Common myeloid progenitor, CD34-positive (primary cell): ENCODE results near the gene SCNN1A. TPM values are rescaled to one million over a fixed set of nuclear protein-coding genes. Genes with fewer than 3 reads are reported as not detected.
A peak's percentile ranks its signal among the peaks of the same experiment; 100 is the strongest.

Source experiments
- CTCF ChIA-PET: fragments of 350-600 bp; sonication (Branson Sonifier 250); formaldehyde crosslinking; loops from one replicate; lab custom pipeline; 2021; ENCODE audit warnings: antibody characterized with exemption; lab: Charles Lee
- POLR2A ChIA-PET: fragments of 350-600 bp; sonication (Branson Sonifier 250); formaldehyde crosslinking; loops from one replicate; lab custom pipeline; 2021; ENCODE audit warnings: antibody characterized with exemption; lab: Charles Lee
- DNase-seq, 3 donors: peaks; one replicate each; pipeline versions ENCODE4 v3.0.0 to v3.0.0-alpha.2; 2013
- H3K27ac ChIP-seq, 2 experiments: 1 replicate in 1 of 2; 2 replicates in 1 of 2; pipeline ENCODE4 v1.7.0; 2013; ENCODE audit warnings: inconsistent platforms in 2 of 2, low read length in 2 of 2, mild to moderate bottlenecking in 2 of 2, low read depth in 1 of 2, moderate library complexity in 1 of 2; ENCODE audit not compliant: severe bottlenecking in 2 of 2, insufficient read depth in 1 of 2, poor library complexity in 1 of 2
- H3K27me3 ChIP-seq, 5 experiments: replicated peaks in 2 of 5; 1 replicate in 3 of 5; 2 replicates in 2 of 5; pipeline versions ENCODE4 v1.6.1 to v1.7.0; 2013; ENCODE audit warnings: low read length in 4 of 5, mild to moderate bottlenecking in 2 of 5, moderate library complexity in 2 of 5, inconsistent platforms in 1 of 5; ENCODE audit not compliant: insufficient read depth in 5 of 5, control insufficient read depth in 4 of 5
- H3K36me3 ChIP-seq, 4 experiments: 1 replicate in 2 of 4; 2 replicates in 2 of 4; pipeline versions ENCODE4 v1.6.1 to v1.7.0; 2013; ENCODE audit warnings: low read length in 3 of 4, control low read depth in 1 of 4, mild to moderate bottlenecking in 1 of 4; ENCODE audit not compliant: control insufficient read depth in 4 of 4, insufficient read depth in 4 of 4
- H3K4me1 ChIP-seq, 4 experiments: 1 replicate in 3 of 4; 2 replicates in 1 of 4; pipeline versions ENCODE4 v1.6.1 to v1.7.1; 2013; ENCODE audit warnings: low read length in 3 of 4, mild to moderate bottlenecking in 3 of 4, control low read depth in 1 of 4, inconsistent platforms in 1 of 4, moderate library complexity in 1 of 4; ENCODE audit not compliant: control insufficient read depth in 4 of 4, insufficient read depth in 4 of 4; ENCODE audit errors: control extremely low read depth in 1 of 4
- H3K4me3 ChIP-seq, 7 experiments: 1 replicate in 4 of 7; 2 replicates in 3 of 7; pipeline versions ENCODE4 v1.5.1 to v1.7.0; 2013; ENCODE audit warnings: mild to moderate bottlenecking in 7 of 7, low read length in 6 of 7, moderate library complexity in 6 of 7, inconsistent platforms in 2 of 7, low read depth in 2 of 7, control low read depth in 1 of 7; ENCODE audit not compliant: insufficient read depth in 4 of 7, control insufficient read depth in 1 of 7; ENCODE audit errors: extremely low read depth in 1 of 7
- H3K9me3 ChIP-seq, 5 experiments: 1 replicate in 4 of 5; 2 replicates in 1 of 5; pipeline versions ENCODE4 v1.6.1 to v1.7.1; 2013; ENCODE audit warnings: low read length in 4 of 5, mild to moderate bottlenecking in 2 of 5, inconsistent platforms in 1 of 5, low read depth in 1 of 5, moderate library complexity in 1 of 5; ENCODE audit not compliant: control insufficient read depth in 4 of 5, insufficient read depth in 2 of 5; ENCODE audit errors: control extremely low read depth in 1 of 5
- WGBS: methylation state at CpG from one replicate; pipeline ENCODE4 v1.1.5; 2013; ENCODE audit not compliant: insufficient coverage; 5-methylcytosine and 5-hydroxymethylcytosine counted together
- polyA plus RNA-seq: library from polyadenylated mRNA; unstranded; fragments of 120-200 nt; gene quantifications from one replicate; pipeline ENCODE4 v1.2.1, GENCODE V29; 2013

Gene SCNN1A
- polyA plus RNA-seq = 1.0 TPM

DNA sequence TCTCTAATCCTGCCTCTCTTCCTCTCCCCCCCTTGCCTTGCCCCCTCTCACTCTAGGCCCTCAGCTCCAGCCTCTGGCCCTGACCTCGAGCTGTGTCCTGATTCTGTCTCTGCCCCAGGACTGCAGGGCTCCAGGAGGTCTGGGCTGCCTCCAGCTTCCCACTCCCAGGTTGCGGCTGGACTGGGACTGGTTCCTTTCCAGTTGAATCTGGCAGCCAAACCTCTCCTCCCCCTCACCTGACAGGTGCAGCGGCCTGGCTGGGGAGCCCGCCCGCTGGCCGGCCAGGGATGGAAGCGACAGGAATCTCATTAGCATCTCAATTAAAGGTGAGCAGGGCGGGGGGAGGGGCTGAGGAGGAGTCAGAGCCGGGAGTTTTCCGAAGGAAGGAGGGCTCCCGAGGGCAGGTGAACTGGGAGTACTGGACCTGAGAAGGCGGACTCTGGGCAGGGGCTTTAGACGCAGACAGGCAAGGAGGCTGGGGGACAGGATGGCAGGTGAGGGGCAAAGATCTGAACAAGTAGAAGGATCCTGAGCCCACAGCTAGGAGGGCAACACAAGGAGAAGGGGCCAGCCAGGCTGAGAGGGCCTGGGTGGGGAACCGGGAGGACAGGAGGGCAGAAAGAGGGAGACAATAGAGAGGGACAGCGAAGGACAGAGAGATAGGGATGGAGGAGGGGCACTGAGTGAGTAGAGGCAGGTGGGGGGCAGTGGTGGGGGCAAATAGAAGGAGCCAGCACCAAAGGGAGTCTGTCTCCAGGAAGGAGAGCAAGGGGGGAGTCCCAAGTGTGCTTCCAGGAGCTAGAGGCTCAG is at the start of gene SCNN1A:
TSS of gene SCNN1A (minus strand) at position 295 of the 810 bp plus-strand sequence. CDS start 780 bp downstream, outside the sequence.
- H3K4me3 ChIP-seq = peak within 1 kb of the TSS in 1 of 7 experiments; percentile 31
- ChIA-PET POLR2A (interaction anchor here (0.9 kb wide), 1 partner anchor 12 kb away, joined by 4 read pairs; no protein-coding TSS in a partner anchor), CTCF (interaction anchor here (0.6 to 6.9 kb wide), 7 partner anchors 12 to 91 kb away, joined by 3 to 73 read pairs (median 6); partner anchors contain the start of gene TNFRSF1A)
- H3K4me1 ChIP-seq = peaks cover 4 to 85% (median 59%) of the 10 kb centered on the region in 4 experiments
- no peak for DNase-seq
- no peaks in the 10 kb centered on the region for H3K36me3 ChIP-seq
- no peaks in the 10 kb centered on the region for H3K27me3 ChIP-seq
- WGBS = over 99% methylated on average over 10 of the region's 15 CpGs
- no peak within 1 kb of the TSS for H3K27ac ChIP-seq
- H3K9me3 ChIP-seq = no peaks in the 10 kb centered on the region

DNA sequence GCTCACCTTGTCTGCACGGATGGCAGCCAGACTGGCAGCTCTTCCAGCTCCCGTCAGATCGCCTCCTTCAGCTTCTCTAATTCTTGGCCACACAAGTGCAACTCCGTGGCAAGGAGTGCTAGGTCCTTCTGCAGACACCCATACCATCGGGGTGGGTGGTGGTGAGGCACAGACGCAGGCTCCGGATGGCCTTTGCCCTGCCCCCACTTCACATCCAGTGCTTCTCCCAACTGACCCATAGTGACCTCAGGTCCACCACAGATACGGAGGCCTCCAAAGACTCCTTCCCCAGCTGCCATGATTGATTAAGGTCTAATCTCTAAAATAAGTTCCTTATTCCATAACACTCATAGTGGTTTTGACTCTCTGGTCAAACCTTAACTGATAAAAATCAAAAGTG is 49.5 kb upstream of the SCNN1A start:
- WGBS = 67% methylated on average over 4 of the region's 8 CpGs
- POLR2A ChIA-PET = interaction anchor here (1.8 to 2.1 kb wide), 2 partner anchors 41 to 46 kb away, joined by 5 read pairs; partner anchors contain the start of gene VAMP1
- Histone ChIP-seq H3K36me3 (no peaks in the 10 kb centered on the region), H3K27me3 (no peaks in the 10 kb centered on the region), H3K4me3 (no peak overlapping the region), H3K9me3 (no peaks in the 10 kb centered on the region), H3K4me1 (peaks cover 0 to 39% (median 35%) of the 10 kb centered on the region in 4 experiments), H3K27ac (no peak overlapping the region)
- CTCF ChIA-PET = interaction anchor here (1.3 to 9.2 kb wide), 14 partner anchors 10 to 113 kb away, joined by 3 to 197 read pairs (median 13); partner anchors contain the start of genes CD27, GAPDH, TAPBPL and VAMP1
- peak in 1 of 3 donors; percentile 47 for DNase-seq

DNA sequence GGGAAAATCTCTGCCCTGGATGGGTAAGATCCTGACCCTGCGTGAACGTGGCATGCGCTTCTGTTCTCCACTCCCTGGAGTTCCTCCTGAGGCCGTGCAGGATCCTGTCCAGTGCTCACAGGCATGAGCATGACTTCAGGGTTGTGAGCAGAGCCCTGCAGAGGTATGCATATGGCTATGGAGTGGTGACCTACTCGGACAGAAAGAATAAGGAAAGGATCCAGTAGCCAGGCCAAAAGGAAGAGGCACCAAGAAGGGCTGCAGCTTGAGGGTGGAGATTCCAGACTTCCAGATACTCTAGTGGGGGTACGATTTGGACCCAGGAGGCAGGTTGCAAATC is 48.6 kb upstream of the SCNN1A start:
- DNase-seq = no peak
- Histone ChIP-seq H3K36me3 (no peaks in the 10 kb centered on the region), H3K27ac (no peak overlapping the region), H3K27me3 (no peaks in the 10 kb centered on the region), H3K4me3 (no peak overlapping the region), H3K9me3 (no peaks in the 10 kb centered on the region), H3K4me1 (peaks cover 0 to 39% (median 33%) of the 10 kb centered on the region in 4 experiments)
- CTCF ChIA-PET = interaction anchor here (0.8 to 9.2 kb wide), 19 partner anchors 10 to 127 kb away, joined by 3 to 197 read pairs (median 9); partner anchors contain the start of genes CD27, GAPDH, MRPL51 and TAPBPL
- POLR2A ChIA-PET = interaction anchor here (0.6 to 2.1 kb wide), 4 partner anchors 41 to 116 kb away, joined by 3 to 5 read pairs (median 4); partner anchors contain the start of genes MRPL51 and VAMP1
- 62% methylated on average over 6 of the region's 6 CpGs for WGBS

DNA sequence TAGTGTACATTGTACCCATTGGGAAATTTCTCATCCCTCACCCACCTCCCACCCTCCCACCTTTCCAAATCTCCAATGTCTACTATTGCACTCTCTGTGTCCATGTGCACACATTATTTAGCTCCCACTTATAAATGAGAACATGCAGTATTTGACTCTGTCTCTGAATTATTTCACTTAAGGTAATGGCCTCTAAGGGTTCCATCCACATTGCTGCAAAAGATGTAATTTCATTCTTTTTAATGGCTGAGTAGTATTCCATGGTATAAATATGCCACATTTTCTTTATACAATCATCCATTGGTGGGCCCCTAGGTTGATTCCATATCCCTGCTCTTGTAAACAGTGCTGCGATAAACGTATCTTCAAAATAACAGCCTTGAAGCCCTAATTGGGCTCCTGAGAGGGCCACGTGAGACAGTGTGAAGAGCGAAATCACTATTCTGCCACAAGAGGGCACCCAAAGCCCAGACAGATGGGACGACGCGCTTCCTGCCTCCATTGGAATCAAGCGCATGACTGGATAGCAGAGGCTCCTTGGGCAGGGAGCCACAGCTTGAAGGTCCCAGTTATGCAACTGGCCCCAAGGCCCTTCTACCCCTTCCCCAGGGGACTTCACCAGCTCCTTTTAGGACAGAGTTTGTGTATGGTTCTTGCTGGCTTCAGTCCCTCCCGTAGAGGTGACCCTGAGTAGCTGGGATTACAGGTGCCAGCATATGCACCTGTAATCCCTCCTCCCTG is 48.1 kb upstream of the SCNN1A start:
- Histone ChIP-seq H3K36me3 (no peaks in the 10 kb centered on the region), H3K4me3 (no peak overlapping the region), H3K4me1 (peaks cover 0 to 39% (median 33%) of the 10 kb centered on the region in 4 experiments), H3K27me3 (no peaks in the 10 kb centered on the region), H3K9me3 (no peaks in the 10 kb centered on the region), H3K27ac (no peak overlapping the region)
- POLR2A ChIA-PET = interaction anchor here (0.6 to 2.1 kb wide), 4 partner anchors 42 to 116 kb away, joined by 3 to 5 read pairs (median 4); partner anchors contain the start of genes MRPL51 and VAMP1
- CTCF ChIA-PET = interaction anchor here (0.6 to 9.2 kb wide), 22 partner anchors 10 to 127 kb away, joined by 3 to 197 read pairs (median 6); partner anchors contain the start of genes CD27, GAPDH, MRPL51 and TAPBPL
- WGBS = 10% methylated on average over 6 of the region's 9 CpGs
- peak; percentile 91 to 96 (median 95) for DNase-seq

DNA sequence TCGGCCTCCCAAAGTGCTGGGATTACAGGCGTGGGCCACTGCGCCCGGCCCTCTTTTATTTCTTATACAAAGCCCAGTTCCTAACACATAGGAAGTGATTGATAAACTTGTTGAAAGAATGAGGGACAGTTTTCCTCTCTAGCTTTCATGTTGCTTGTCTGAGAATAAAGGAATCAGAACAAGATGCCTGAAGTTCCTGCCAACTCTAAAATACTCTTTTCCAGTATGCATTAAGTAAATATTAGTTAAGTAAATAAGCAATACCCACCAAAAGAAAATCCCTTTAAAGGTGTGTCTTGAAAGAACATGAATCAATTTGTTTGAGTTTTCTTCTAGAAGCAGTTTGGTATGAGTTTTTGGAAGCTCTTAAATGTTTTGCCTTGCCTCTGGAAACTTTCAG is 45.0 kb upstream of the SCNN1A start:
- 100% methylated on average over 1 of the region's 4 CpGs for WGBS
- no peak overlapping the region for H3K4me3 ChIP-seq
- ChIA-PET POLR2A (no interaction called here), CTCF (interaction anchor here (0.5 to 2.3 kb wide), 4 partner anchors 45 to 606 kb away, joined by 3 to 11 read pairs (median 4); no protein-coding TSS in a partner anchor)
- DNase-seq = no peak
- no peak overlapping the region for H3K27ac ChIP-seq
- no peaks in the 10 kb centered on the region for H3K36me3 ChIP-seq
- H3K9me3 ChIP-seq = no peaks in the 10 kb centered on the region
- H3K4me1 ChIP-seq = peaks cover 4 to 20% (median 14%) of the 10 kb centered on the region in 4 experiments
- H3K27me3 ChIP-seq = no peaks in the 10 kb centered on the region

DNA sequence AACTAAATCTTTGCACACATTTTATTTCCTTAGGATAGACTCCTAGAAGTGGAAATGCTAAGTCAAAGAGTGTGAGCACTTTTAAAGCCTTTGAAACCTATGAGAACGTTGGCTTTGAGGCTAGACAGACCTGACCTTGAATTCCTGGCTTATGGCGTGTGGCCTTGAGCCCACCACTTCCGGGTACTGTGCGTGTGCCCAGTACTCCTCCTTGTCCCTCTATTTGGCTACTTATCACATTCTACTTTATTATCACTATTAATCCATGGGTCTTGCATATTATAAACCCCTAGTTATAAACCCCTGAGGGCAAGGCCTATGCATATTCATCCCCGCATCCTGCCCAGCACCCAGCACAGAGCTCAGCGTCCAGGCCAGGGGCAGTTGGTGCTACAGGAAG is 43.4 kb upstream of the SCNN1A start:
- no peak overlapping the region for H3K27ac ChIP-seq
- POLR2A ChIA-PET = no interaction called here

More for the DNA sequence above, 43.4 kb upstream of the SCNN1A start:
- Histone ChIP-seq H3K4me3 (no peak overlapping the region), H3K36me3 (no peaks in the 10 kb centered on the region), H3K9me3 (no peaks in the 10 kb centered on the region), H3K4me1 (peaks cover 2 to 10% (median 5%) of the 10 kb centered on the region in 4 experiments), H3K27me3 (no peaks in the 10 kb centered on the region)
- 93% methylated on average over 6 of the region's 6 CpGs for WGBS
- DNase-seq = no peak
- CTCF ChIA-PET = interaction anchor here (1.5 to 2.5 kb wide), 4 partner anchors 9 to 119 kb away, joined by 3 to 11 read pairs (median 6); no protein-coding TSS in a partner anchor
